ENCODE data around the gene PFDN1.
"Not testable (repeated sequence)": the region's sequence is repeated elsewhere in the genome, so short reads cannot be mapped to it uniquely, and the experiment has no call there.

PFDN1 gene, protein sequence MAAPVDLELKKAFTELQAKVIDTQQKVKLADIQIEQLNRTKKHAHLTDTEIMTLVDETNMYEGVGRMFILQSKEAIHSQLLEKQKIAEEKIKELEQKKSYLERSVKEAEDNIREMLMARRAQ

DNA sequence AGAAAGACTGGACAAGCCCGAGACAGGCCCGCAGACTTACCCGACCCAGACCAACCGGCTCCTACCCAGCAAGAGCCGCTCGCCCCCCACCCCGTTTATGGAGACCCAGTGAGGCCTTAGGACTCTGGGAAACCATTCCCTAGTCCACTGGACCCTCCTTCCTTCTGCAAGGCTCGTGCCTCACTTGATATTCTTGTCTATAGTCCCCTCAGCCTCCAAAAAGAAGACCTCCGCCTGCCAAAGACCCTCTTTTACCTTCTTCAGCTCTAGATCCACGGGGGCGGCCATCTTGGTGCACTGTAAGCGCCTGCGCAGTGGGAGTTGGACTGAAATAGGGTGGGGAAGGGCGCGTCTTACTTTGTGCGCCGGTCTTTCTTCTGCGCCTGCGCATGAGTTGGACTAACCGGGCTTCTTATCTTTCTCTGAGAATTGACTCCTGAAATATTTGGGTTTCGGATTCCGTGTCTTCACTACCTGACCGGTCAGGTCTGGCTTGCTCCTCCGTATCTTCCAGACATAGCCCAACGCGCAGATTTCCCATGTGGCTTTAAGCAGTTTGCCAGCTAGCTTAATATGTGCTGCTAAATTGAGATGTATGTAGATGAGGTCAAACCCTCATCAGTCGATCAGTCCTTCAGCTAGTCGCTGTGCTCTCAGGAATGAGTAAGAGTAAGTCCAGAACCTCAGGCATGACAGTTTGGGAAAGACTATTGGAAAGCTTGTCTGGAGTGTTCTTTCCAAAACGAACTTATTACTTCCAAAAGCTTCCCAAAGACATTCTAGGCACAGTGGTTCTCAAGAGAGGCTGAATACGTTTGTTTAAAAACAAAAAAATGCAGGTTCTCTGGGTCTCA lies at the start of gene PFDN1:
Gene PFDN1, minus strand, starts transcription at position 316 of the 854 bp plus-strand sequence. Its CDS starts 28 bp downstream, at position 288.
- peak; percentile 97 for DNase-seq (ENCODE audit: low spot score)

DNA sequence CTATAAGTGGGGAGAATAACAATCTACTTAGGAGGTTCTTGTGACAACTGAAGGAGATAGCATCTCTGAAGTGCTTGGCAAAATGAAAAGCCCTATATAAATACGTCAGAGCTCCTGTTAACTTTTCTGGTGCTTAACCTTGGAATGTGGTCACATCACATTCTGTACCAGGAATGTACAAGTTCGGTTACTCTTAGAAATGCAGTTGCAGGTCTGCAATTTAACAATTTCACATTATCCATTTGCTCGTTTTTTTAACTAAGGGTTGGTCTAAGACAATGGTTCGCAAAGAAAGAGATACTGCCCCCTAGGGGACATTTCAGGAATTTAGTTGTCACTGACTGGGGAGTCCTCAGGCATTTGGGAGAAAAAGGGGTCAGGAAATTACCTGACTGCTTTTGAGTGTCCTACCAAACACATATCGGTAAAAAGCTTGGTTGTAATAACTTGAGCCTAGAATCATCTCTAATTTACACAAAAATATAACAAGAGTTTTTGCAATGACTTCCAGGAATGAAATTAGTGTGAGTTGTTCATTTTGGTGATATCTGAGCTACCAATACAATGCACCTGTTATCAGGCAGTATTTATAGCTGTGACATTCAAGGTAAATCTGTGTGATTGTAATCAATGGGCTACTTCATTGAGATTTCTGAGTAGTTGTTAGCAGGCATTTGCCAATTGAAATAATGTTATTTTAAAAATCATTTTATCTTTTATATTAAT lies 48.9 kb upstream of the PFDN1 start:
- DNase-seq (ENCODE audit: low spot score), result peak; percentile 77

DNA sequence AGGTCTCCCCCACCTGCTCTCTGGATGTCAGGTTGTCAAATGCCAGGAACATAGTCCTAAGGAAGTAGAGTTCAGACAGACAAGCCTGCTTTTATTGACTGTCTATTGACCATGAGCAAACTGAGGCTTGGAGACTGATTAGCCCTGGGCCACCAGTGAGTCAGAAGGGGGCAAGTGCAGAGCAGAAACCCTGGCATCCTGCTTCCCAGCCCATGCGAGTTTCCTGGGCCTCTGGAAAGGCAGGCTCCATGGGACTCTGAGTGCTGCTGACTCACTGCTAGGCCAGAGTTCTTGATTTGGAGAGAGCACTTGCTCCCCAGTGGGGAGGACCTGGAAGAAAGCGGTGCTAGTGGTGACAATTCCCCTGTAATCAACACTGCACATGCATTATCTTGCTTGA lies 46.3 kb upstream of the PFDN1 start:
- peak; percentile 76 for DNase-seq (ENCODE audit: low spot score)

DNA sequence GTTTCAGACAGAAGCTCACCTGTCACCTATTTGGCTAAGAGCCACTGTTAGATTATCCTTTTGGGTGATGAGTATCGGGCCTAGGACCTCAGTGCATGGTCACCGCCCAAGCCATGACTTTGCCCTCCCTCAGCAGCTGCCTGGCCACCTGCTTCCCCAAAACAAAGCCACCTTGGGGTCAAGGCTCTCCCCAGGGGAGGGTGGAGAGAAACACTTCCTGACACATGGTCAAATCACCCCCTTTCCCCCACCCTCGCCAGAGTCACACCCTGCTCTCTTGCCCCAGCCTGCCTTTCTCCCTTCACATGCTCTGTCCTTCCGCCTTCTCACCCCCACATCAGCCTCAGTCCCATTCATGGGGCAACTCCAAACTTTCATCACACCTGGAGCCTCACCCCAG lies 45.2 kb upstream of the PFDN1 start:
- no peak for DNase-seq (ENCODE audit: low spot score)

DNA sequence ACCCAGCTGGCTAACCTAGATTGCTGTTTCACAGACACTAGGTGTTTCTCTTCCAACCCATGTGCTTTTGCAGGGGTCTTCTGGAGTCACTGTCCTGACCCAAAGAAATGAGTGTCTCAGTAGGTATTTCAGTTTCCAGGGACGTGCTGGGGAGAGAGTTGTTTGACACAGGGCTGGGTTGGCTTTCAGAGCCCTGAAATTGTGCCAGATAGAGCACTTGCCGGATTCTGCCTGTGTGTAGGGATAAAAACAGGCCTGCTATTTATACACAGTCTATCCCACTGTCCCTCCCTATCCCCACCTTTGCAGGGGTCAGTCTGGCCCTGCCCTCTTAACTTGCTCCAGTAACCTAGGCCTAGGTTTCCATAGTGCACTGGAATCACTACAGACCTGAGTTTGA lies 44.5 kb upstream of the PFDN1 start:
- DNase-seq (ENCODE audit: low spot score), result no peak

DNA sequence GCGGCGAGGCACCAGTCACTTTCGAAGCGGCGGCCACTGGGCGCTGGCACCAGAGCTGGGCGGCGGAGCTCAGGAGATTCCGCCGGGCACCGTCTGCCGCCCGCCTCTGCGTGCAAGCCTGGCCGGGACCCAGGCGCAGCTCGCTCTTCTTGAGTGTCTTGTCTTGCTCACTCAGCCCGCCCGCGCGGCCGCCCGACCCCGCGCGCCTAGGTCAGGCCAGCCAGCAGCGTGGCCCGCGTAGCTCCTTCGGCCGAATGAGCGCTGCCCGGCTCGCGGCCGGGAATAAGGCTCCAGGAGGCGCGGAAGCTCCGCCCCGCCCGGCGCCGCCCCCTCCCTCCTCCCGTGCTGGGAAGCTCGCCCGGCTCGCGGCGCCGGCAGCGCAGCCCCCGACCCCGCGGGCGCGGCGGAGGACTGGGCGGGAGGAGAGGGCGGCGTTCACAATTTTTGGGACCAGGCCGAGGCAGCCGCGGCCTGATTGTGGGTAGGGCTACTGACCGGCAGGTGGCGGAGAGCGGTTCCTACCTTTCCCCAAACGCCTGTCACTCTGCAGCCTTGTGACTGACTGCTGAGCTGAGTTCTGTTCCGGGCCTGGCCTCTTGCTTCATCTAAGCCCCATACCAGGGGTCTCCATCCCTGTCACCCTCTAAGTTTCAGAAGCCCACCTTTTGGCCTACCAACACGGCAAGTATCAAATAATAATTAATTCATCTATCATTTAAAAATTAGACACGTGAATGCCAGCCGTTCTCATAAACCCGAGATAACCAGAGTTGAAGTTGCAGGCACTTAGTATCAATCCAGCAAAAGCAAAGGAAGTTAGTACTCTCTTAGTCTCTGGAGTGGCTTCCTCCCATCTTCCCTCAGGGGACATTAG lies 43.7 kb upstream of the PFDN1 start, which contains the start of gene HBEGF:
Gene HBEGF, minus strand, starts transcription at position 256 of the 874 bp plus-strand sequence. CDS start 275 bp downstream, outside the sequence.
- DNase-seq (ENCODE audit: low spot score), result peak; percentile 92

DNA sequence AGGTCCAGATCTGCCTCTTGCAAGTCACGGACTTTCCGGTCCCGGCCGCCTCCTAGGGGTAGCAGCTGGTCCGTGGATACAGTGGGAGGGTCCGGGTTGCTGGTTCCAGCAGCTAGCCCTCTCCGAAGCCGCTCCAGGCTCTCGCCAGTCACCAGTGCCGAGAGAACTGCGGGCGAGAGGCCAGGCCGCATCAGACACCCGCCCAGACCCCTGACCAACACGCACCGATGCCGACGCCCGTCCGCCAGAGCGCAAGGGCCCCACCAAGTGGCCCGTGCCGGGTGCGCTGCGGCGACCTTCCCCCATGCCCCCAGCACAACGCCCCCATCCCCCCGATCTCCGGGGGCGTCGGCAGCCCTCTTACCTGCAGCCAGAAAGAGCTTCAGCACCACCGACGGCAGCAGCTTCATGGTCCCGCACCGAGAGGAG lies 43.0 kb upstream of the PFDN1 start:
- peak; percentile 63 for DNase-seq (ENCODE audit: low spot score)

DNA sequence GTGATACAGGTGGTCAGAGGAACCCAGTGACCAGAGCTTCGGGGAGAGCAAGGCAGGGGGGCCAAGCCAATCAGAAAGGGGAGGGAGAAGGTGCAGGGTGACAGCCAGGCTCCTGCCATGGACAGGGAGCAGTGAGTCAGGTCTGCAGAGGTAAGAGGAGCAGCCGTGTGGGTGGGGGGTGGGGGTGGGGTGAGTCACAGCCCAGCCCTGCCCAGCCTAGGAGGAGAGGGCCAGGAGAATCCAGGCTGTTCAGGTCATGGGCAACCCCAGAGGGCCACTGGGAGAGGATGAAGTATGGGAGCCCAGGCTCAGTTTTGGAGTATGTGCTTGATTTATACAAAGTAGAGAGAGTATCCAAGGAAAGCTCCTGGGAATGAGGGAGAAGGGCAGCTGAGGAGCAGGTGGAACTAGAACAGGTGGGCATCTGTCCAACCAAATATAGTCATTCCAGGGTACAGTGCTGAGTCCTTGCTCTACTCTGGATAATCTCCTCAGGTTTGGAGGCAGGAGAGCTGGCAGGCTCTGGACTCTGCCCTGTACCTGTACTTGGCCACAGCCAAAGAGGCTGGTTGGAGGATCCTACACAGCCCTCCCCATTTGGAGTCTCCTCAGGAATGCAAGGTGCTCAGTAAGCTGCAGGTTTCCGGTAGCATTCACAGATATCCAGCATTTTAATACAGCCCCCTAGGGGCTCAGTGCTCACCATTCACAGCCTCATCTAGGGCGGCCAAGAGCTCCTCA lies 42.0 kb upstream of the PFDN1 start:
- peak; percentile 91 for DNase-seq (ENCODE audit: low spot score)

DNA sequence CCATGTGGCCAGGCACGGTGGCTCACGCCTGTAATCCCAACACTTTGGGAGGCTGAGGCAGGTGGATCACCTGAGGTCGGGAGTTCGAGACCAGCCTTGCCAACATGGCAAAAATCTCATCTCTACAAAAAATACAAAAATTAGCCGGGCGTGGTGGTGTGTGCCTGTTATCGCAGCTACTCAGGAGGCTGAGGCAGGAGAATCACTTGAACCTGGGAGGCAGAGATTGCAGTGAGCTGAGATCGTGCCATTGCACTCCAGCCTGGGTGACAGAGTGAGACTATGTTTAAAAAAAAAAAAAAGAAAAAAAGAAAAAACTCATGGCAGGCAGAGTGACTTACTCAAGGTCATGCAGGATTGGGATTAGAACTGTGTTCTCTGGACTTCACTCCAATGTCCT lies 40.9 kb upstream of the PFDN1 start:
- not testable (repeated sequence) for DNase-seq (ENCODE audit: low spot score)

DNA sequence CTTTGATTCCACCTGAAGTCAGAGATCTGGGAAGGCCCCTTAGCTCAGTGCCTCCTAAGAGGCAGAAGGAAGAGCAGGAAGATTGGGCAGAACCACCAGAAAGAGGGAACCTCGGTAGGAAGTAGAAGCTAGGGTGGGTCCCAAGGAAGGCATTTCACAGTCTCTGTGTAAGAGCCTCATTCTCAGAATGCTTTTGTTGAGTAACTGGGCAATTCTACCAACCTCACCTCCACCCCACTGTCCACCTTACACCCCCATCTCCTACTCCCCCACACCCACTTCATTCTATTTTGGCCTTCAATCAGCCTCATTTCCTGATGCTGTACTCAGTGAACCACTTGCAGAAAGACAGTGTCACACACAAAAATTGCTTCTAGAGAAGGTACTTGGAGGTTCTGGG lies 40.0 kb upstream of the PFDN1 start:
- no peak for DNase-seq (ENCODE audit: low spot score)

DNA sequence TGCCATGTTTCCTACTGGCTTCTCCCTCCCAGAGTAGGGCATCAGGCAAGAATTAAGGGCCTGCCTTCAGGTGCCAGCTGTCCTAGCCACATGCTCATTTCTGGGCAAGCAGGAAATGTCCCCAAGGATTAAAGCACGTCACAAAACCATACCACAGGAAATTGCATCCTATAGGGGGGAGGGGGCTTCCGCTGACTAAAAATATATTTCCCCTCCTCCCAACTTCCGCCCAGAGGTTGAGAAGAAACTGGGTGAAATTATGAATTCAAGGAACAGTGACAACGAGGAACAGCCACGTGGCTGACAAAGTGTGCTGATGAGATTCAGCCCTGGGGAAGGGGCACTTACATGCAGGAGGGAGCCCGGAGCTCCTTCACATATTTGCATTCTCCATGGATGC lies 39.4 kb upstream of the PFDN1 start:
- no peak for DNase-seq (ENCODE audit: low spot score)

DNA sequence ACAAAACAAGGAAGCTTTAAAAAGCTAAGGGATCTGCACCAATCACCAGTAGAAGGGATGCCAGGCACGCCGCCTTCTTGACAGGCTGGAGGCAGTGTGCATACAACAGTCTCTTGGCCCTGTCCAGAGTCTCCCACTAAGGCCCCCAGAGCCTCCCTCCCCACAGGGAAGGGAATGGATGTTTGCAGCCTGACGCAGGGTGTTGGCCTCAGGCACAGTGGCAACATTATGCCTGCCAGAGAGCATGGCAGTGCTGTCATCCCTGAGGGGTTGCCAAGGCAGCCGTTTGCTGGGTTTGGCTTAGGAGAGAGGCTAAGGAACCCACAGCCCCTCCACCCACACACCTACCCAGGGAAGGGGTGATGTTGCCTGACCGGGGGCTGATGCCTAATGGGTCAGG lies 38.7 kb upstream of the PFDN1 start:
- DNase-seq (ENCODE audit: low spot score), result peak; percentile 33

DNA sequence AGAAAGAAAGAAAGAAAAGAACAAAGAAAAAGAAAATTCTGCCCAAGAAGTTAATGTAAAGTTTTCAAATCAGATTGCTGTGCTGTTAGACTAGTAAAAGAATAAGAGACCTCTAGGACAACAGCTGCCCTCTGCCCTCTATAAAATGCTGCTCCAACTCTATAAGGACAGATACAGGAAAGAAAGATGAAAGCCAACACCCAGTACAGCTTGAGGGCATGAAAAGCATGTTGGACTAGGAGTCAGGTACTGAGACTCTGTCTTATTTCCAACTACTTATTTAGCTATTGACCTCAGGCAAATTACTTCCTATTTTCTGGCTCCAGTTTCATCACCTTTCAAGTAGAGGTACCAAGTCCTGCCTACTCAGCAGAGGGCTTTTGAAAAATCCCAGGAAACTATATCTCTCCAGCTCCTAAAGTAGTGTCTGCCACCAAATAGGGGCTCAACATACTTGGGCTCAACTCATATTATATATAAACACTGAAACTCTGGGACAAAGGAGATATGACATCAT lies 37.8 kb upstream of the PFDN1 start:
- no peak for DNase-seq (ENCODE audit: low spot score)

DNA sequence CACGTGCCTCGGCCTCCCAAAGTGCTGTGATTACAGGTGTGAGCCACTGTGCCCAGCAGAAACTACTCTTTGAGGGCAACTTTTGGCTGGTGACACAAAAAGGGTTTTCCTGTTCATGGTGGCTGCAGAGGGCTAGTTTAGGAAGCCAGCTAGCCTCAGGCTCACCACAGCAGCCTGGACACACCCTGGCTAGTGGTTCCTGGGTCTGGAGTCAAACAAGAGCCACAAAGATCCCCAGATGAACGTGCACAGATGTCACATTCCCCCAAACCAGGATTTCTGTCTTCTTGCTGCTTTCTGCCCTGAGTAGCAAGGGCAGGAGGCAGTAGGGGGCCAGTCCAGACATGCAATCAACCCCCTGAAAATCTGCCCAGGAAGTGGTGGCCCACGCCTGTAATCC lies 36.7 kb upstream of the PFDN1 start:
- DNase-seq (ENCODE audit: low spot score), result no peak

DNA sequence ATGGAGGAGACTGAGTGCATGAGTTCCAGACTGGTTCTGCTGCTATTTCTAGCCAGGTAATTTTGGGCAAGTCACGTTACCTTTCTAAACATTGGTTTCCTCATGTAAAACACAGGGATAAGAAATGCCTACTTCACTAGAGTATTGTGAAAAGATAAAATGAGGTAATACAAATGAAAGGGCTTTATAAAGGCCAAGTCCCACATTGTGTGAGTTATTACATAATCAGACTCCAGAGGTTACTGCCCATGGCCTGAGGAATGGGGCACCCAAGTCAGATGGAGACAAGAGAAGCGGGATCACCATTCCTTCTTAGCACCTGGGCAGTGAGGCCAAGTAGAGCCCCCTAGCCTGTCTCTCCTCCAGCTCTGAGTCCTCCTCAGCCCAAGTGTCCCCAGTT lies 36.0 kb upstream of the PFDN1 start:
- DNase-seq (ENCODE audit: low spot score), result no peak

DNA sequence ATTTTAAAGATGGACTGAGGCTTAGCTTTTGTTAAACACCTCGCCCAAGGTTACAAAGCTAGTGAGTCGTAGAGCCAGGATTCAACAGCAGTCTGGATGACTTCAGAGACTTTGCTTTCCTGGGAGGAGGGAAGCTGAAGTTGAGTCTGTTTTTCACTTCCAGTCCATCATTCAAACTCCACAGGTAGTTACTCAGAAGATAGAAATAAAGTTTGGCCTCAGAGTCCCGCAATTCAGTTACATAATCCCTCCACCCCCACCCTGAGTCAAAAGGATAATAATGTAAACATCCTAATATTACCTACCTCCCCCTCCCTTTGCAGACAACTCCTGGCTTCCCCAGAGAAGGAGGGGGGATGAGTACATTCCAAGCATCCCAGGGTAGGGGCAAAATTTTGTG lies 35.4 kb upstream of the PFDN1 start:
- DNase-seq (ENCODE audit: low spot score), result peak; percentile 75

DNA sequence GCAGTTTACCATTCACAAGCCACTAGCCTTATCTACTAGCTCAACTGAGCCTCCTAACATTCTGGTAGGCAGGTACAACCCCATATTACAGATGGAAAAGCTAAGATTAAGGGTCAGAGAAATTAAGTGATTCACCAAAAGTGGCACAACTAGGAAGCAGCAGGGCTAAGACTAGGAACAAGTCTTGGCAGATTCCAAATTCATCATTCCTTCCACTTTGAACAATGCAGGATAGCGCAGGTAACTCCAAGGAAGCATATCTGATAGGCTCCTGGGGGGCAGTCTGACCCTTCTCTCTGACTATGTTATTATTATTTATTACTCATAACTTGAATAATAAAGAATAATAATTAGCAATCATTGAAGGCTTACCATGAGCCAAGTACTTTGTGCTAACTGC lies 35.0 kb upstream of the PFDN1 start:
- DNase-seq (ENCODE audit: low spot score), result no peak

DNA sequence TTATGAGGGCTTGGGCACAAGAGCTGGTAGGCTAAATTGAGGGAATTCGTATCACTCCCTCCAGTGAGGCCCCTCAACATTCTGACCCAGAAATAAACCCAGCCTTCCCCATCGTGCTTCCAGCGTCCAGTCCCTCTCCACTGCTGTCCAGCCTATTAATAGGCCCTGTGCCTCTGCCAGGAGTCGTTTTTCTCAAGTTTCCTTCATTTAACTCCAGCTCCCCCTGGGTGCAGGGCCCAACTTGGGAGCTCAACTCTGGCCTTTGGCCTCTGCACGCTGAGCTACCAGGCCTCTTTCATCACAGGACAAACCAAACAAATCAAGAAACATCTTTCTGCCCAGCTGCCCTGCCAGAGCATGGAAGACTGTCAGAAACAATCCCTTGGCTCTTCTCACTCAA lies 33.5 kb upstream of the PFDN1 start:
- DNase-seq (ENCODE audit: low spot score), result no peak

DNA sequence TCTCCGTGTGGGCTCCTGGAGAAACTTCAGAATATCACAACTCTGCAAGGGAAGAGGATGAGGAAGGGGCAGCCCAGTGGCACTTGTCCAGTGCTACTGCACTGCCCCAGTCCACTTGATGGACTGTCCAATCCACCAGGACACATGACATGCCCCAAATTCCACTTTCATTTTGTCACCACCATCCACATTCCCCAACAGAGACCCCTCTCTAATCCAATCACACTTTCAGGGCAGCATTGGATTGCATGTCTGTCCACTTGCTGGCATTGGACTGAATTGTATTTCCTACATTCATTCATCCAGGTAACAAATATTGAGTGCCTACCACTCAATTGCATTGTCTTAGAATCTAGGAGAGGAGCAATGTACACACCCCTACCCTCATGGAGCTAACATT lies 28.7 kb upstream of the PFDN1 start:
- no peak for DNase-seq (ENCODE audit: low spot score)

DNA sequence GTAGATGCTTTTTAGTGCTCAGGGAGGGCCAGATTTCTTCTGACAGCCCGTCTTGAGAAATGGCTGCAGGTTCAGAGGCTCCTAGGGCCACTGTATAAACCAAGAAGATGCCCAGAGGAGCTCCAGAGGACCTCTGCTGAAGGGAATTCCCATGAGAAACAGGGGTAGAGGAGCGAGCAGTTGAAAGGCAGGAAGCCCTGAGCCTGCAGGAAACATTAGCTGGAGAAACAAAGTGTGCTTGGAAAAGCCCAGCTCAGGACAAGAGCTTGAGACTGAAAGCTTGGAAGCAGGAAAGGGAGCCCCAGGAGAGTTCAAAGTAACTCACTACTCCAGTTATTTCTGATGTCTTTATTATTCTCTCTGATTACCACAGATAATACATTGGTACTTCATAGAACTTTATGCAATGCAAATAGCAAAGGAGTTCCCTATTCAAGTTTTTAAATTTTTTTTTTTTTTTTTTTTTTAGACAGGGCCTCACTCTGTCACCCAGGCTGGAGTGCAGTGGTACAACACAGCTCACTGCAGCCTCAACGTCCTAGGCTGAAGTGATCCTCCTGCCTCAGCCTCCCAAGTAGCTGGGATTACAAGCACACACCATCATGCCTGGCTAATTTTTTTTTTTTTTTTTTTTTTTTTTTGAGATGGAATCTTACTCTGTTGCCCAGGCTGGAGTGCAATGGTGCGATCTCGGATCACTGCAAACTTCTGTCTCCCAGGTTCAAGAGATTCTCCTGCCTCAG lies 27.0 kb upstream of the PFDN1 start:
- DNase-seq (ENCODE audit: low spot score), result no peak
